LoVo (cell line): ENCODE measurements around the gene HS6ST3.
"Not testable (repeated sequence)": the region's sequence is repeated elsewhere in the genome, so short reads cannot be mapped to it uniquely, and the experiment has no call there.

ENCODE experiments used
- DNase-seq: peaks from one replicate; pipeline ENCODE4 v3.0.0-alpha.2; 2016; ENCODE audit warnings: low spot score

Gene HS6ST3

DNA sequence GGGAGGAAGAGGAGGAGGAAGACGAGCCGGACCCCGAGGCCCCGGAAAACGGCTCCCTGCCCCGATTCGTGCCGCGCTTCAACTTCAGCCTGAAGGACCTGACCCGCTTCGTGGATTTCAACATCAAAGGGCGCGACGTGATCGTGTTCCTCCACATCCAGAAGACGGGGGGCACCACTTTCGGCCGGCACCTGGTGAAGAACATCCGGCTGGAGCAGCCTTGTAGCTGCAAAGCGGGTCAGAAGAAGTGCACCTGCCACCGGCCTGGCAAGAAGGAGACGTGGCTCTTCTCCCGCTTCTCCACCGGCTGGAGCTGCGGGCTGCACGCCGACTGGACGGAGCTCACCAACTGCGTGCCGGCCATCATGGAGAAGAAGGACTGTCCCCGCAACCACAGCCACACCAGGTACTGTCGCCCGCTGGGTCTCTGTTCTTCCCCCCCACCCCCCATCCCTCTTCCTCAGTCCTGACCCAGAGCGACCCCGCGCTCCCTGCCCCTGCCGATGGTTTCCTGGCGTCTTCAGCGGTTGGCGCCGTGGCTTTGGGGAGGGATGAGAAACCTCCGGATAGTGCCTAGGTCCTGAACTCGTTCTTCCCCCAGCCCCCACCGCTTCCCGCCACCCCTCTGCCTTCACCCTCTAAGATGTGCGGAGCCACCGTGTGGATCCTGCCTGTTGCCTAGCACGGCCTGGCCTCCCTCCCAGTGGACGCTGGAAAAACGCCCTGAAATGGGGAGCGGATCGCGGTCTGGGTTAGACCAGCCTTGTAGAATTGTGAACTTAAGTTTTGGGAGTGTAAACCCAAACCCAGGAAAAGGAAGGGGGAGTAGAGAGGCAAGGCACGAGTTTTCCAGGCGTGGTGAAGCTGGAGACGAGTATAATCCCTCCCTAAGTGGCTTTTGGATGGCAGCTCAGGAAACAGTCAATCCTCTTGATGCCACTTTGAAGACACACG lies 1.5 kb downstream of the HS6ST3 start:
- no peak for DNase-seq

DNA sequence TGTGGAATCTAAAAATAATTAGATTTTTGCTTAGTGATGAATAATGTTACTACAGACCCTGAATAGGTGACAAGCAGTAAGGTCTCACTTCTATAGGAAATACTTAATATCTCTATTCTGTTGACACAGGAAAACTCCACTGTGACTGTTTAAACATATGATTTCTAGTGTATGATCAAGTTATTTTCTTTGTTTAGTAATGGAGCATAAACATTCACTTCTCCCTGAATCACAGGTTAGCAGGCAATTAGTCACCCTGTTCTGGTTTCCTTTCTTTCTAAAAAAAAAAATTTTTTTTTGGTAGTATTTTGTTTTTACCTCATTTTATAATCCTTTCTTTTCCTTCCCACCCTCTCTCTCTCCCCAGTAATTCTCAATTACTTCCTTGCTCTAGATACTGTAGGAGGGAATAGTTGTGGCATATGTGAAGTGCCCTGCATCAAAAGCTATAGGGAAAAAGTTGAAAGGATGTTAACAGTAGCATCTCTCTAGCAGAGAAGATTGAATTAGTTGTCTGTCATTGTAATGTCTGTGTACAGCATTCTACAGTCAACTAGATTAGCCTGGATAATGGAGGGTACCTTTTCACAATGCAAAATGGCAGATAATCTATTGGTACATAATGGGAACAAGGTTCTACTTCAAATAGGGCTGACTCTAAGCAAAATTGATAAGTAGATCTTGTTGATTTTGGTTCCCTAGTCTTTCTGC lies 3.5 kb downstream of the HS6ST3 start:
- no peak for DNase-seq

DNA sequence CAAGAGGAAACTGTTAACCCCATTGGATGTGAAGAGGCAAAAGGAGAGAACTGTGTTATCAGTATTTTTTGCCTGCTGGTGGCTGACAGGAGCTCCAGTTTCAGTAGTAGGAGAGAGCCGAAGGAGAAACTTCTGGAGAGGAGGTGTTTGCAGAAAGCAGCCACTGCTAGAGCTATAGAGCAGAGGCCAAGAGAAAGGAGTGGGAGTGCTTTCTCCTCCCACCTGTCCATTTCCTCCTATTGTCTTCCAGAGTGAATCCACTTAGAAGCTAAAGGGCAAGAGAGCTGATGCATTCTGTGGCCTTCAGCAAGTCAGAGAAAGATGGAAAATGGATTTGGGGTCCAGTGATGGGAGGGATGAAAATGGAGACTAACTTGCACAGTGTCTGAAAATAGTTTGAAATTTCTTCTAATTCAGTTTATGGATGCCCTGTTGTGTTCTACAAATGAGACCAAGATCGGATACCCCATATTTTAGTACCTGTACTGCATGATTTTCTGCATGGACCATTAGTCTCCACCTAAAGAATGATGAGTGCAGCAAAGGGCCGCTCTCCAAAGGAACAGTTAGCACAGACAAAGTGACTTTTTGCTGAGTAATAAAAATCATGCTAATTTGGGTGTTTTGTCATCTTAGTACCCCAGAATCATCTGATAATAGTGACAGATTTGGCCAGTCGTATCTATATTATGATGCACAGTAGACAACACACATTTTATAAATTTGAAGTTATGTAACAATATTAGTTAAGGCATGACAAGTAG lies 10.7 kb downstream of the HS6ST3 start:
- no peak for DNase-seq

DNA sequence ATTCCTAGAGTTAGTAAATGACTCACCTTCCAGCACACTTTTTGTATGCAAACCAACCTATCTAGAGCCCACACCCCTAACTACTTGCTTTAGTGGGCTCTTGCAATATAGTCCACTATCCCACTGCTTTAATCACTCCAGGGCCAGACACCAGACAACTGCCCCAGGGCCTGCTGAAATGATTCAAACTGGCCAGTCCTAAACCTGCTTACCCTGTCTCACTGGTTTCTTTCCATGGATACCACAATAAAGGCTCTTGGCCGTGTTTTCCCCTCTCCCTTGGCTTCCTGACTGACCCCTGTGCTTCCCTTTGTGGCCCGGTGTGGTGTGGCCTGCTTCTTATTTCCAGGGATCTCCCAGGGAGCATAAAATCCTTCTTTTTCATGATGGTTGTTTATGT lies 14.6 kb downstream of the HS6ST3 start:
- no peak for DNase-seq

DNA sequence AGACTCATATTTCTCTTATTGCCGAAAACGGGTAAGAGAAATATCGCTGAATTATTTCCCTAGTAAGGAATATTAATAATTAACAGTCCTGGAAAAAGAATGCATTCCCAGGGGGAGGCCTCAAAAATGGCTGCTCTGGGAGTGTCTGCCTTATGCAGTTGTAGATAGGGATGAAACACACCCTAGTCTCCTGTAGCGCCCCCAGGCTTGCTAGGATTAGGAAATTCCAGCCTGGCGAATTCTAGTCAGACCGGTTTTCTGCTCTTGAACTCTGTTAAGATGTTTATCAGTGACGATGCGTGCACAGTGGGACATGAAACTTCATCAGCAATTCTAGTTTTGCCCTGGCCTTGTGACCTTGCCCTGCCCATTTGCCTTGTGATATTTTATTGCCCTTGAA lies 18.2 kb downstream of the HS6ST3 start:
- not testable (repeated sequence) for DNase-seq

DNA sequence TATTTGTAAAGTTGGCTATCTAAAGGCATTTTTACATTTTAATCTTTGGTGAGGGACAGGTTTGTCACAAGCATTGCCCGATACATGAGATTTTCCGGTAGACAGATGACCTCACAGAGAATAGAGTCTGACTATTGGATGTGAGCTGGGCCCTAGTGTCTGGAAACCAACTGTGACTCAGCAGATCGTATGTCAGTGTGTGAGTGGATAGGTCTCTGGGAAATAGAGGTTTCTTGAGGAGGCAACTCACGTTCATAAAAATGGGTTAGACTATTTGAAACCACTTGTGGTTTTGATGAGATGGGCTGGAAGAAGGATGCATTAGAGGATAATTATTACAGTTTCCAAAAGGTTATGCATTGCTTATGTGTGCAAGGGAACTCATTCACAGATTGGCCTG lies 19.2 kb downstream of the HS6ST3 start:
- DNase-seq, result no peak

DNA sequence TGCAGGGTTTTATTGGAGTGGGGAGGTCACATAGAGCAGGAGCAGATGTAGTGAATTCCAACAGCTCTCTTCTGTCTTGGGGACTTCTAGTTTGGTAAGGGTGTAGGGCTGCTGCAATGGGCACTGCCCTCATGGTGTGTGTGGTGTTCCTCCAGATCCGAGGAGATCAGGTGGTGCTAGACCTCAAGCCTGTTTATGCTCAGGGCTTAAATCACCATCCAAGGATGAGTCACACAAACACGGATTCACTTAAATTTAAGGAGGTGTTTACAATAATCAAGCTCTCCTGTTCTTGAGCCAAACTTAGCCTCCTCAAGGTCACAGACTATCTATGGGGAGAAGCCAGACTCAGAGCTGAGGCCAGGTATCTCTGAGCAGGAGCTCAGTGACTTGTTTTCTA lies 23.0 kb downstream of the HS6ST3 start:
- DNase-seq, result no peak

DNA sequence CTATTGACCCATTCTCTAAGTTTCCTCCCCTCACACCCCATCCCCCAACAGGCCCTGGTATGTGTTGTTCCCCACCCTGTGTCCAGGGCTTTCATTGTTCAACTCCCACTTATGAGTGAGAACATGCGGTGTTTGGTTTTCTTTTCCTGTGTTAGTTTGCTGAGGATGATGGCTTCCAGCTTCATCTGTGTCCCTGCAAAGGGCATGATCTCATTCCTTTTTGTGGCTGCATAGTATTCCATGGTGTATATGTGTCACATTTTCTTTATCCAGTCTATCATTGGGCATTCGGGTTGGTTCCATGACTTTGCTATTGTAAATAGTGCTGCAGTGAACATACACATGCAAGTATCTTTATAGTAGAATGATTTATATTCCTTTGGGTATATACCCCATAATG lies 25.5 kb downstream of the HS6ST3 start:
- DNase-seq, result not testable (repeated sequence)

DNA sequence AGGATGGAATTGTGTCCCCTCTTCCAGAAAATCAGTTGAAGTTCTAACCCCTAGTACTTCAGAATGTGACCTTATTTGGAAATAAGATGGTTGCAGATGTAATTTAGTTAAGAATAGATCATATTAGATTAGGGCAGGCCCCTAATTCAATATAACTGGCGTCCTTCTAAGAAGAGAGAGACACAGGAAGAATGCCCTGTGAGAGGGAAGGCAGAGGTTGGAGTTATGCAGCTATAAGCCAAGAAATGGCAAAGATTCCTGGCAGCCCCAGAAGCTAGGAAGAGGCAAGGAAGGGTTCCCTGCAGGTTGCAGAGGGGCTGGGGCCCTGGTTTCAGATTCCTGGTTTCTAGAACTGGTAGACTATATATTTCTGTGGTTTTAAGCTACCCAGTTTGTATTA lies 30.0 kb downstream of the HS6ST3 start:
- no peak for DNase-seq

DNA sequence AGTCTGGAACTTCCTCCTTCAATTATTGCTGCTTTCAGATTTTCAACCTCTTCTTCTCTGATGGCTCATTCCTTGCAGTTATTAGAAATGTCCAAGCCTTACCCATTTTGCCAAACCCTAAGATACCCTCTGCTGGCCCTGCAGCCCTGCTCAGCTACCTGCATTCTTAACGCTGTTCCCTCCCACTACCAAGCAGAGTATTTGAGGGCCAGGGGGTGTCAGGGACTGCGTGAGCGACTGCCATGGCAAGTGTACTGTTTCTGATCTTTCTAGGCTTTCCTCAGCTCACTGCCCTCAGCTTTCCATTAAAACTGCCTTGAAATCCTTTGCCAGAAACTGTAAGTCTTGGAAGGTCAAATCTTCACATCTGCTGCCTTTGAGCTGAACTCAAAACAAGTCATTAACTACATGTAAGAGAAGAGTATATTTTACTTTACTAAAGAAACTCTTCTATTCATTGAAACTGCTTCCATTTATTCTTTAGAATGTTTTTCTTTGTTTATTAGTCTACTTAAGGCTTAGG lies 41.0 kb downstream of the HS6ST3 start:
- no peak for DNase-seq

DNA sequence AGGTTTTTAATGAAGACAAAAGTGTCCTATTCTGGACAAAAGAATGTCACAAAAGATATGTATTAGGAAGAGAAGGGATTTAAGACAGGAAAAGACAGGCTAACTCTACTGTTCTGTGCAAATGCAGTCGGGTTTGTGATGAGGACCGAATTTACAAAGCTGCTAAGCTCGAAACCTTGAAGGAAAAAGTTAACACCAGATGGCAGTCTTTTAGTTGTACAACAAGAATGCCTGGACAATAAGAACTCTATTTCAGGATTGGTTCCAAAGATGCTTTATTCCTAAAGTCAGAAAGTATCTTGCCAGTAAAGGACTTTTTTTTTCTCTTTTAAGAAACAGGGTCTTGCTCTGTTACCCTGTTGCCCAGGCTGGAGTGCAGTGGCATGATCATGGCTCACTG lies 51.1 kb downstream of the HS6ST3 start:
- DNase-seq, result no peak

DNA sequence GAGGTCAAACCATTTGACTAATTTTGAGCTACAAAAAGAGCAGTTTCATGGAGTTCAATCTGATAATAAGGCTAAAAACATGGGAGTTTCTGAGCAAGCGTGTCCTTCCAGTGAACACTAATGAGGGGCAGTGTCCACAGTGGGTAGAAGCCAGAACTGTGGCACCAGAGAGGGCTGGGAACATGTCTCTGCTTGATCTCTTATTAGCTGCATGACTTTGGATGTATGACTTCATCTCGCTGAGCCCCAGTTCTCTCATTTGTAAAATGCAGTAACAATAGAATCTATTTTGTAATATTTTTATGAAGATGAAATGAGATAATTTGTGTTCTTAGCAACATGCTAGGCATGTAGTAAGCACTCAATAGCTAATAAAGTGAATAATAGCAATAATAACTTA lies 69.8 kb downstream of the HS6ST3 start:
- DNase-seq, result no peak

DNA sequence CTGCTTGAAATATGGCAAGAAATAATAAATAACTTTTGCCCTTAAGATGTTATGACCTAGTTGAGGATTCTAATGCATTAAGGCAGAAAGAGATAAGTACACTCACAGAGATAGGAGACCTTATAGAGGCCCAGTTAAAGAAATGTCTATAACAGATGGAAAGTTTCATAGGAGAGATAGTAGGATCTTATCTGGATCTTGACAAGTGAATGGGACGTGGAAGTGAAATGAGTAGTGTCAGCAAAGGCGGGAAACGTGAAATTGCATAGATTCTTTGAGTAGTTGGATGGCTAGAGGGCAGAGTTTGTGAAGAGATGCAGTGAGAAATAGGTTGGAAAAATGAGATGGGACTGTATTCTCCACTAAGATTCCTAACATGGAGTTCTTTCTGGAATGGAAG lies 71.2 kb downstream of the HS6ST3 start:
- no peak for DNase-seq

DNA sequence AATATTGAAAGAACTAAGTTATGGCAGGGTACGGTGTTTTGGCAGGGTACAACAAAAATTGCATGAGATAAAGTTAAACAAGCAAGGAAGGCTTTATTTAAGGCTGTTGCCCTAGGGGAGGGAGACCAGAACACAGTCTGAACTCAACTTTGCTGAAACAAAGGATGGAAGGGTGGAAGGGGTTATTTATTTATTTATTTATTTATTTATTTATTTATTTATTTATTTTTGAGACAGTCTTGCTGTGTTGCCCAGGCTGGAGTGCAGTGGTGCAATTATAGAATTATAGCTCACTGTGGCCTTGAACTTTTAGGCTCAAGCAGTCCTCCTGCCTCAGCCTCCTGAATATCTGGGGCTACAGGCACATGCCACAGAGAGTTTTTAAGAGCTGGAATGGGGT lies 75.9 kb downstream of the HS6ST3 start:
- DNase-seq, result no peak

DNA sequence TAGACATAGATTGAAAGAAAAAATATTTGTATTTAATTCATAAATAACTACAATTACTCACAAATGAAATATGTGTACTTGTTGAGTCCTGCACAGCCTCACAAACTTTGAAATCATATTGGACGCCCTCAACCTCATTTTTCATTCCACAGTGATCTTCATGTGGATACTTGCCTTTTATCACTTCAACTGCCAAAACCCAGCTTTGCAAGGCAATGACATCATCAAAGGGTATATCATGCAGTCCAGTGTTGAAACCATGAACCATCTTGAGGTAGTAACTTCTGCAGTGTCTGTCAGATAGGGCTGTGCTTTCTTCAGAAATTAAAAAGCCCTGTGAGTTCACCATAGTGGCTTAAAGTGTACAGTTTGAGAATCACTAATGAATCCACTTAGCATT lies 82.2 kb downstream of the HS6ST3 start:
- no peak for DNase-seq

DNA sequence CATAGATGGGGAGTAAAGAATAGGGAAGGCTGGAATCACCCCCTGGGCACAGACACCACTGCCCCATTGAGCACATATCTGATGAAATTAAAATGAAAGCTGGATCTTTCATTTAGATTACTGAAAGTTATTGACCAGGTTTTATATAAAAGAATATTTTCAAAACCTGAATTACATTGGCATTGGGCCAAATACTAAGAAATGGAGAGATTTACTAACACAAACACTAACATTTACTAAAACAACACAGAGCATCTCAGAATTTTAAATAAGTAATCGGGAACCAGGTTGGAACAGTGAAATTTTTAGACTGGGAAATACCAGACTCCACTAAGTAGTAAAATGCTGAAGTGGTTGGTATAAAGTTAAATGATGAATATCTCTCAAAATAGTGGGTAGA lies 88.9 kb downstream of the HS6ST3 start:
- no peak for DNase-seq

DNA sequence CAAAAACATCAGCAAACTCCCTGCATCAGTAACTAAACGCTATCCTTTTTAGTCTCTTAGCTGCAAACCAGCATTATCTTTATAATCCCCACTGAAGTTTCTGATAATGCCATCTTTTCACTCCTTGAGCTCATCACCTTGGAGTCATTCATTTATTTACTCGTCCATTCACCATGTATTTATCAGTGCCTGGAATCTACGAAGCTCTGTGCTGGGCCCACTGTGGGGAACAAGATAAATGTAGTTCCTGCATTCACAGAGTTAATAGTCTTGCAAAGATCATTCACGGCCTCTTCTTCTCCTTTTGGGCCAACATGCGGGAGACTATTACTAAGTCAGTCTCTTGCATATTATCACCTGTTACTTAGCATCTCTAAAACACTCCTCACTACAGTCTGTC lies 89.4 kb downstream of the HS6ST3 start:
- no peak for DNase-seq

DNA sequence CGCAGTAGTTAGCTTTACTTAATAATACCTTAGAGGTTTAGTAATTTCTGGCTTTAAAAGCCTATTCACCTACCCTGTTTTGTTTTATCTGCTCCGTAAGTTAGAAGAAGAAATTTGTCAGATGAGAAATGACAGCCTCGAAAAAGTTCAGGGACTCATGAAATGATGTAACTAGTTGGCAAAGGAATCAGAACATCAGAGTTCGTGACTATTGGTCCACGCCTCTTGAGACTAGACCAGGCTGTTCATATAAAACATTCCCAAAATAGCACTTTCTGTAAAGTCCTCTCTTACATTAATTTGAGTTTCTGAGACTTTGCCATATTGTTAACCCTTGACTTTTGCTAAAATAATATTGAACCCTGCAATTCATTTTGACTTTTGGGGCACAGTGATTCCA lies 92.0 kb downstream of the HS6ST3 start:
- no peak for DNase-seq

DNA sequence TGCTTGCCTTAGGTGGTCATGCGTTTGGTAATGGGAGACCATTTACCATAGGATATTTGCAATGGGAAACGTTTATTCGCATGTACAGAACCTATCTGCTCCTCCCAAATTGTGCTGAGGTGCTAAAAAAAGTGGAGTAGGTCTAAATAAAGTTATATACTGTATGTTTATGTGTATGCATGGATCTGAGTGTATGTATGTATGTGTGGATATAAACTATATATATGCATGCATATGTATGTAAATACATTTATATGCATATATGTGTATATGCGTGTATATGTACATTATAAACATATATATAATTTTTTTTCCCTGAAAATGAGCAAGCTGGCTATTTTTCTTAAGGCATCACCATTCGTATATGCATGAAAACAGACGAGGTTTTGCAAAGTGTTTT lies 95.9 kb downstream of the HS6ST3 start:
- DNase-seq, result no peak

DNA sequence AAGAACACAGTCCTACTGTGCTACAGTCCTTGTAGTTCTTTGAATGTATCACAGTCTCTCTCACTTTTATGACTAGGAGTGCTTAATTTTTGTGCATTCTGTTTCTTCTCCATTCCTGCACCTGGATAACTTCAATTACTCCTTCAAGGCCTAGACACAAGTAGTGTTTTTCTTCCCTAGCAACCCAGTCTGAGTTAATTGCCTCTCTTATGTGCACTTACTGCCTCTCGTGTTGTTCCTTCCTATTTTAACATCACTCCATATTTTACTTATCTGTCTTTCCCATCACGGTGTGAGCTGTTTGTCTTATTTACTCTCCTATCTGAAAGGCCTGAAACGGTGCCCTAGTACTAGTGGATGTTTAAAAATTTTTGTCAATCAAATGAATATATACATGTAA lies 101.5 kb downstream of the HS6ST3 start:
- no peak for DNase-seq

DNA sequence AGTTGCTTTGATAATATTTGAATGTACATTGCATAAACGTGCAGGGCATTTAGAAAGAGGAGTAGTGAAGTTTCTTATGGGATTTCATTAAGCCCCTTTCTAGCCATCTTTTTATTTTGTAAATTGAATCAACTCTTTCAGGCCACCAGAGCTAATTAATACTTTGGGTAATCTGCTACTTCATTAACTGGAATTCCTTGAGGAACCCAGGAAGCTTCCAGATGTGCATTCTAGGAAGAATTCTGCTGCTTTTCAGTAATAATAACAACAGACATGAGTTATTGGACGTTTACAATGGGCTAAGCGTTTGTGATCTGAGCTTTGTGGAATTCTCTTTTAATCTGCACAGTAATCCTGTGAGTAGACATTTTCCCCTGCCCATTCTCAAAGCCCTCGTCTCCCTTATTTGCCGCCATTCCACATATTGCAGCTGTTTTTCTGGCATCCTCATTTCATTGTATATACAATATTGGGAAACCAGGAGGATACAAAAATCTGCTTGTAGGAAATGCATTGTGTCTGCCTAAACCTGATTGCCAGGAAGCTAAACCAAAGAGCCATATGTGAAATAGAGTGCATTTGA lies 103.9 kb downstream of the HS6ST3 start:
- DNase-seq, result no peak

DNA sequence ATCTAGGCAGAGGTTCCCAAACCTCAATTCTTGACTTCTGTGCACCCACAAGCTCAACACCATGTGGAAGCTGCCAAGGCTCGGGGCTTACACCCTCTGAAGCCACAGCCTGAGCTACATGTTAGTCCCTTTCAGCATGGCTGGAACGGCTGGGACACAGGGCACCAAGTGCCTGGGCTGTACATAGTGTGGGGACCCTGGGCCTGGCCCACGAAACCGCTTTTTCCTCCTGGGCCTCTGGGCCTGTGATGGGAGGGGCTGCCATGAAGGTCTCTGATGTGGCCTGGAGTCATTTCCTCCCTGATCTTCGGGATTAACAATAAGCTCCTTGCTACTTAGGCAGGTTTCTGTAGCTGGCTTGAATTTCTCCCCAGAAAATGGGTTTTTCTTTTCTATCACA lies 108.1 kb downstream of the HS6ST3 start:
- no peak for DNase-seq
